ENCODE data around the gene TMSB10.

The TMSB10 gene

GRCh38 chr2:84927275-84927627 lies 21.8 kb downstream of the TMSB10 start:
- no peak for ATAC-seq

GRCh38 chr2:84931384-84931821 lies 25.9 kb downstream of the TMSB10 start:
- TF ChIP-seq ZNF565 (CRISPR knock-in tag; conservative IDR thresholded peaks at IDR 0.05; ENCODE audit: low read depth) = no peak
- no peak for TF ChIP-seq ISL1 (CRISPR knock-in tag; IDR thresholded peaks at IDR 0.05)
- no peak for TF ChIP-seq CREB5 (CRISPR knock-in tag; IDR thresholded peaks at IDR 0.05; ENCODE audit: low read depth)
- no peak for TF ChIP-seq CSDC2 (CRISPR knock-in tag; IDR thresholded peaks at IDR 0.05)
- no peak for TF ChIP-seq ZNF70 (CRISPR knock-in tag; IDR thresholded peaks at IDR 0.05)
- no peak for TF ChIP-seq ESRRG (CRISPR knock-in tag; IDR thresholded peaks at IDR 0.05)
- TF ChIP-seq TSHZ2 (CRISPR knock-in tag; IDR thresholded peaks at IDR 0.05) = no peak
- no peak for TF ChIP-seq TCF4 (CRISPR knock-in tag; IDR thresholded peaks at IDR 0.05; ENCODE audit: borderline replicate concordance)
- TF ChIP-seq ZFP3 (CRISPR knock-in tag; IDR thresholded peaks at IDR 0.05) = no peak
- no peak for TF ChIP-seq SNAI2 (CRISPR knock-in tag; IDR thresholded peaks at IDR 0.05)
- no peak for TF ChIP-seq ZNF8 (CRISPR knock-in tag; IDR thresholded peaks at IDR 0.05)
- TF ChIP-seq ZC3H10 (CRISPR knock-in tag; IDR thresholded peaks at IDR 0.05) = no peak
- no peak for TF ChIP-seq OSR1 (CRISPR knock-in tag; IDR thresholded peaks at IDR 0.05)
- no peak for TF ChIP-seq GLIS3 (CRISPR knock-in tag; IDR thresholded peaks at IDR 0.05)
- TF ChIP-seq RARB (CRISPR knock-in tag; IDR thresholded peaks at IDR 0.05) = no peak
- TF ChIP-seq CSRNP3 (CRISPR knock-in tag; IDR thresholded peaks at IDR 0.05) = no peak
- TF ChIP-seq PATZ1 (CRISPR knock-in tag; IDR thresholded peaks at IDR 0.05; ENCODE audit: borderline replicate concordance) = no peak
- TF ChIP-seq BACH2 (CRISPR knock-in tag; IDR thresholded peaks at IDR 0.05; ENCODE audit: borderline replicate concordance) = no peak
- no peak for ATAC-seq

More at GRCh38 chr2:84927275-84927627, 21.8 kb downstream of the TMSB10 start:
- TF ChIP-seq ZFP3 (CRISPR knock-in tag; IDR thresholded peaks at IDR 0.05) (no peak), OSR1 (CRISPR knock-in tag; IDR thresholded peaks at IDR 0.05) (no peak), TSHZ2 (CRISPR knock-in tag; IDR thresholded peaks at IDR 0.05) (no peak), ZNF8 (CRISPR knock-in tag; IDR thresholded peaks at IDR 0.05) (no peak), ARNTL (CRISPR knock-in tag; IDR thresholded peaks at IDR 0.05; ENCODE audit: borderline replicate concordance, low read depth) (no peak), ZNF70 (CRISPR knock-in tag; IDR thresholded peaks at IDR 0.05) (no peak), ESRRG (CRISPR knock-in tag; IDR thresholded peaks at IDR 0.05) (no peak), PPARA (CRISPR knock-in tag; IDR thresholded peaks at IDR 0.05; ENCODE audit: borderline replicate concordance) (no peak)

Data from SK-N-SH treated with all-trans-retinoic acid at 6 μM for 48 hours (cell line).